ENCODE data around the gene PFN4.

- TF ChIP-seq CTCF (IDR thresholded peaks at IDR 0.05; ENCODE audit: poor library complexity, severe bottlenecking) (no peak), REST (IDR thresholded peaks at IDR 0.05; ENCODE audit: borderline replicate concordance) (no peak), POLR2AphosphoS5 (IDR thresholded peaks at IDR 0.05) (no peak), EP300 (conservative IDR thresholded peaks at IDR 0.05; ENCODE audit: poor library complexity, severe bottlenecking) (no peak), EZH2 (IDR thresholded peaks at IDR 0.05; ENCODE audit: borderline replicate concordance, insufficient read depth, low read length, poor library complexity, severe bottlenecking) (no peak), RAD21 (conservative IDR thresholded peaks at IDR 0.05) (no peak), TAF1 (IDR thresholded peaks at IDR 0.05; ENCODE audit: low read depth) (no peak), SMC3 (conservative IDR thresholded peaks at IDR 0.05; ENCODE audit: poor library complexity) (no peak)
Observed at GRCh38 chr2:24110660-24111303, 12.4 kb downstream of the PFN4 start.

Measured in neural cell (in vitro differentiated cells).